Chondrocyte (in vitro differentiated cells): ENCODE data around the gene NRROS. TPM values are rescaled to one million over a fixed set of nuclear protein-coding genes. Genes with fewer than 3 reads are reported as not detected.
"Not testable (repeated sequence)": the region's sequence is repeated elsewhere in the genome, so short reads cannot be mapped to it uniquely, and the experiment has no call there.

Experiments used
- DNase-seq: peaks from one replicate; pipeline ENCODE4 v3.0.0; 2021; ENCODE audit warnings: mixed read lengths, low spot score
- H3K27ac Mint-ChIP-seq: one replicate; pipeline ENCODE4 v1.8.0; 2021; ENCODE audit warnings: mild to moderate bottlenecking, moderate library complexity, mixed read lengths; ENCODE audit not compliant: unreplicated experiment
- H3K27me3 Mint-ChIP-seq: 2 replicates; pipeline ENCODE4 v1.8.0; 2021; ENCODE audit warnings: low read depth, mixed read lengths
- H3K36me3 Mint-ChIP-seq: 2 replicates; pipeline ENCODE4 v1.8.0; 2021; ENCODE audit warnings: low read depth, mixed read lengths
- H3K4me1 Mint-ChIP-seq: 2 replicates; pipeline ENCODE4 v1.8.0; 2021; ENCODE audit warnings: low read depth, mild to moderate bottlenecking, mixed read lengths
- H3K4me3 Mint-ChIP-seq: one replicate; pipeline ENCODE4 v1.8.0; 2021; ENCODE audit warnings: mild to moderate bottlenecking, moderate library complexity, mixed read lengths; ENCODE audit not compliant: unreplicated experiment
- H3K9me3 Mint-ChIP-seq: 2 replicates; pipeline ENCODE4 v1.8.0; 2021; ENCODE audit warnings: low read depth, mixed read lengths
- long read RNA-seq: library from polyadenylated mRNA; stranded (forward); transcript quantifications from one replicate; pipeline ENCODE4 v2.0.0, GENCODE V29; 2021
- total RNA-seq: library from RNA; stranded (reverse); gene quantifications from 3 replicates; pipeline ENCODE4 v1.2.1, GENCODE V29; 2021
- TF ChIP-seq, protein P1 (sequence below): fragments of 200-600 bp; sonication (generic); IDR thresholded peaks from 2 replicates; pipeline ENCODE4 v1.5.0; 2021; ENCODE audit warnings: antibody characterized with exemption, mild to moderate bottlenecking, moderate library complexity

The NRROS gene
- 0.38 to 0.50 TPM in 2 of 3 replicates, not detected in the other for total RNA-seq
- long read RNA-seq: 0 reads

DNA sequence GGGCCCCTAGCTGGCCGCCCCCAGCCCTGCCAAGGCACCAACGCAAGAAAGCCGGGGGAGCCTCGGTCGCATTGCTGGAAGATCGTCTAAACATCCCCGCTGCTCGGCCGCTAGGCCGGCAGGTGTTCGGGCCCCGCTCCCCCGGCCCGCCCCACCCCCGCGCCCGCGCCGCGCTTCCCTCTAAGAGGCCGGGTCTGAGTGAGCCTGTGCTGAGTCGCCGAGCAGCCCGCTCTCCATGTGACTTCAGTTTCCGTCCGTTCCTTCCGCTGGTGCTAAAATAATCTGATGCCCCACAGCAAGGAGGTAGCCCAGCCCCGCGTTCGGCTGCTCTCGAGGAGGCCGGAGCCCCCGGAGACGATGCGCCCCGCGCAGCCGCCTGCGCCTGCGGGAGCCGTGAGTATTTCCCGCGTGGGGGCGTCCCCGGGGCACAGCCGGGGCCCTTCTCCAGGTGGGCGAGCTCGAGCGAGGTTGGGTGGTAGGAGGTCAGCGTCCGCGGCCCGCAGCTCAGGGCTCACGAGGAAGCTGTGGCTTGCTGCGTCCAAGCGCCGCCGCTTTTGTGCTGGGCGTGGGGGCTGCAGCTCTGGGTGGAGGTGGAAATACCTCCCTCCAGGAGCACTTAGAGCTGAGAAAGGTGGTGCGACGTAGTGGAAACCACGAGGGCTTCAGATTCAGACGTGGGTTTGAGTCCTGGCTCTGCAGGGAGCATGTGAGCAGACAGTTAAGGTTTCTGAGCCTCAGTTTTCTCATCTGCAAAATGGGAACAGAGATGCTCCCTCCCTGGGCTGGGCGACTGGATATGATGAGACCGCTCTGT lies at the start of gene NRROS:
NRROS (plus strand) TSS at position 212 of the 814 bp plus-strand sequence. CDS start 14,846 bp downstream, outside the sequence.
- TF ChIP-seq, protein P1, sequence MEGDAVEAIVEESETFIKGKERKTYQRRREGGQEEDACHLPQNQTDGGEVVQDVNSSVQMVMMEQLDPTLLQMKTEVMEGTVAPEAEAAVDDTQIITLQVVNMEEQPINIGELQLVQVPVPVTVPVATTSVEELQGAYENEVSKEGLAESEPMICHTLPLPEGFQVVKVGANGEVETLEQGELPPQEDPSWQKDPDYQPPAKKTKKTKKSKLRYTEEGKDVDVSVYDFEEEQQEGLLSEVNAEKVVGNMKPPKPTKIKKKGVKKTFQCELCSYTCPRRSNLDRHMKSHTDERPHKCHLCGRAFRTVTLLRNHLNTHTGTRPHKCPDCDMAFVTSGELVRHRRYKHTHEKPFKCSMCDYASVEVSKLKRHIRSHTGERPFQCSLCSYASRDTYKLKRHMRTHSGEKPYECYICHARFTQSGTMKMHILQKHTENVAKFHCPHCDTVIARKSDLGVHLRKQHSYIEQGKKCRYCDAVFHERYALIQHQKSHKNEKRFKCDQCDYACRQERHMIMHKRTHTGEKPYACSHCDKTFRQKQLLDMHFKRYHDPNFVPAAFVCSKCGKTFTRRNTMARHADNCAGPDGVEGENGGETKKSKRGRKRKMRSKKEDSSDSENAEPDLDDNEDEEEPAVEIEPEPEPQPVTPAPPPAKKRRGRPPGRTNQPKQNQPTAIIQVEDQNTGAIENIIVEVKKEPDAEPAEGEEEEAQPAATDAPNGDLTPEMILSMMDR: no peak
- Mint-ChIP-seq H3K4me3 (peak within 1 kb of the TSS; percentile 58), H3K27me3 (peaks cover 24% of the 10 kb centered on the region), H3K9me3 (no peaks in the 10 kb centered on the region), H3K27ac (no peak within 1 kb of the TSS), H3K4me1 (peaks cover 5% of the 10 kb centered on the region), H3K36me3 (peaks cover 5% of the 10 kb centered on the region)
- DNase-seq: no peak

DNA sequence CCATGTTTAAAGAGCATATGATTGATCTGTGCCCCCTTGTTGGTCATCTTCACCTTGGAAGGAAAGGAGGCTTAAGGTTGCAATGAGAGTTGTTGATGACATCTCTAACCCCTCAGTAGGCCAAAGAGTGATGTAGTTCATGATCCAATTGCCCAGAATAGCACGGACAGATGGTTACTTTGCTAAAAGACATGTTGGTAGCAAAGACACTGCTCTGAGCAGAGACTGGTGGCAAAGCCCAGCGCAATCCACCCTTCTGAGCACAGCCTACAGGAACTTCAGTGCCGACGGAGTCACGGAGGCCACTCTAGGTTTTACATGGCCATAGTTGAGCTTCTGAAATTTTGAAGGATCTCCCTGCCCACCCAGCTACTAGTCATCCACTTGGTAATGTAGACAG lies 49.2 kb upstream of the NRROS start:
- H3K36me3 Mint-ChIP-seq: no peaks in the 10 kb centered on the region
- H3K27me3 Mint-ChIP-seq: peaks cover 6% of the 10 kb centered on the region
- H3K4me1 Mint-ChIP-seq: no peaks in the 10 kb centered on the region
- H3K4me3 Mint-ChIP-seq: no peak overlapping the region
- no peak for DNase-seq
- TF ChIP-seq, protein P1: no peak
- no peaks in the 10 kb centered on the region for H3K9me3 Mint-ChIP-seq
- no peak overlapping the region for H3K27ac Mint-ChIP-seq

DNA sequence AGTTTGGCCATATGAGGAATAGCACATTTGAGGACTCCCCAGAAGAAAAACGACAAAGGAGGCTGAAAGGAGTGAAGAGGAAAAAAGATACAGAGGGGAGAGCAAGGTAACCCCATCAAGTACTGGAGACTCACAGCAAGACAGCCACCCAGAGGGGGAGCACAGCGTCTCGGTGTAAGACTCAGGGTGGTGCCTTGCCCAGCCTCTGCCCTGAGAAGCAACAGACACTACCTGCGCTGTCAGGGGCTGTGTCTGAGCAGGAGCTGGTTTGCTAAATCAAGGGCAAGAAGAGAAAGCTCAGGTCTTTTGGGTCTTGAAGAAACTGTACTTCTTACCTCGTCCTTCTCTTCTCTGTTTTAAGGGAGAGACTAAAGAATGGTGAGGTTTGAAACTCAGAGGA lies 43.1 kb upstream of the NRROS start:
- Mint-ChIP-seq H3K27ac (no peak overlapping the region), H3K4me3 (no peak overlapping the region), H3K36me3 (no peaks in the 10 kb centered on the region), H3K4me1 (no peaks in the 10 kb centered on the region), H3K9me3 (no peaks in the 10 kb centered on the region), H3K27me3 (peaks cover 23% of the 10 kb centered on the region)
- no peak for DNase-seq
- TF ChIP-seq, protein P1: no peak

DNA sequence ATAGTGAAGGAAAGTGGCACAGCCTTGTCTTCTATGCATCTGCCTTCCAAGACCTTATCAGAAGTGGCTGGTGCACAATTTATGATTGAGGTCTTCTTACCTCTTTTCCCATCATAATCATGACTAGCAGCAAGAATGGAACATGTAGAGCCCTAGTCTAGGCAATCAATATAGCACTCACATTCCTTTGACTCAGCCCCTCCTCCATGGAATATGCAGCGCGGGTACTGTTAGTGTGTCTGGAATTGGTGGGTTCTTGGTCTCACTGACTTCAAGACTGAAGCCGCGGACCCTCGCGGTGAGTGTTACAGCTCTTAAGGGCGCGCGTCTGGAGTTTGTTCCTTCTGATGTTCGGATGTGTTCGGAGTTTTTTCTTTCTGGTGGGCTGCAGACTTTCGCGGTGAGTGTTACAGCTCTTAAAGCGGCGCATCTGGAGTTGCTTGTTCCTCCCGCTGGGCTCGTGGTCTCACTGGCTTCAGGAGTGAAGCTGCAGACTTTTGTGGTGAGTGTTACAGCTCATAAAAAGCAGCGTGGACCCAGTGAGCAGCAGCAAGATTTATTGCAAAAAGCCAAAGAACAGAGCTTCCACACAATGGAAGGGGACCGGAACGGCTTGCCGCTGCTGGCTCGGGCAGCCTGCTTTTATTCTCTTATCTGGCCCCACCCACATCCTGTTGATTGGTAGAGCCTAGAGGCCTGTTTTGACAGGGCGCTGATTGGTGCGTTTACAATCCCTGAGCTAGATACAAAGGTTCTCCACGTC lies 41.3 kb upstream of the NRROS start:
- peaks cover 25% of the 10 kb centered on the region for H3K27me3 Mint-ChIP-seq
- H3K9me3 Mint-ChIP-seq, H3K27ac Mint-ChIP-seq, H3K4me1 Mint-ChIP-seq, H3K4me3 Mint-ChIP-seq, H3K36me3 Mint-ChIP-seq, DNase-seq: not testable (repeated sequence)

DNA sequence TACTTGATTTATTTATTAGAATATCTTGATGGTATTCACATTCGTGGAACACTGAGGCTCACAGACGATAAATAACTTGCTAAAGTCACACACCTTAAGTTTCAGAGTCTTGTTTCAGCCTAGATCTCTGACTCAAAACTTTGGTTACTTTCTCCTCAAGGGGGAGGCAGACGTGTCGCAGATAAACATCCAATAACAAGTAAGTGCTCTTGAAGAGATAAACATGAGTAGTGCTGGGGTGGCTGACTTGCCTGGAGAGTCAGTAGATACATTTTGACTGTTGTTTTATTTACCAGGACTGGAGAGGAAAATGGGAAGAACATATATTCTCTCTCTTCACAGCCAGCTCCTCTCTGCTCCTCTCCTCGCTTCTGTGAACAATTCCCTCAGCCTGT lies 39.8 kb upstream of the NRROS start:
- peaks cover 3% of the 10 kb centered on the region for H3K4me1 Mint-ChIP-seq
- peaks cover 20% of the 10 kb centered on the region for H3K27me3 Mint-ChIP-seq
- no peak overlapping the region for H3K27ac Mint-ChIP-seq
- DNase-seq: no peak
- no peaks in the 10 kb centered on the region for H3K36me3 Mint-ChIP-seq
- no peak overlapping the region for H3K4me3 Mint-ChIP-seq
- TF ChIP-seq, protein P1: no peak
- H3K9me3 Mint-ChIP-seq: no peaks in the 10 kb centered on the region
